GM19468 (cell line): ENCODE results near the gene RAB10.
"Not testable (repeated sequence)": the region's sequence is repeated elsewhere in the genome, so short reads cannot be mapped to it uniquely, and the experiment has no call there.

ENCODE experiments used
- ATAC-seq: cut with Tn5 transposase; IDR thresholded peaks from one replicate; pipeline ENCODE4 v1.9.1; 2021; ENCODE audit warnings: mild to moderate bottlenecking, moderate library complexity, moderate number of reproducible peaks; ENCODE audit not compliant: unreplicated experiment; ENCODE audit errors: extremely low read depth

RAB10 gene

DNA sequence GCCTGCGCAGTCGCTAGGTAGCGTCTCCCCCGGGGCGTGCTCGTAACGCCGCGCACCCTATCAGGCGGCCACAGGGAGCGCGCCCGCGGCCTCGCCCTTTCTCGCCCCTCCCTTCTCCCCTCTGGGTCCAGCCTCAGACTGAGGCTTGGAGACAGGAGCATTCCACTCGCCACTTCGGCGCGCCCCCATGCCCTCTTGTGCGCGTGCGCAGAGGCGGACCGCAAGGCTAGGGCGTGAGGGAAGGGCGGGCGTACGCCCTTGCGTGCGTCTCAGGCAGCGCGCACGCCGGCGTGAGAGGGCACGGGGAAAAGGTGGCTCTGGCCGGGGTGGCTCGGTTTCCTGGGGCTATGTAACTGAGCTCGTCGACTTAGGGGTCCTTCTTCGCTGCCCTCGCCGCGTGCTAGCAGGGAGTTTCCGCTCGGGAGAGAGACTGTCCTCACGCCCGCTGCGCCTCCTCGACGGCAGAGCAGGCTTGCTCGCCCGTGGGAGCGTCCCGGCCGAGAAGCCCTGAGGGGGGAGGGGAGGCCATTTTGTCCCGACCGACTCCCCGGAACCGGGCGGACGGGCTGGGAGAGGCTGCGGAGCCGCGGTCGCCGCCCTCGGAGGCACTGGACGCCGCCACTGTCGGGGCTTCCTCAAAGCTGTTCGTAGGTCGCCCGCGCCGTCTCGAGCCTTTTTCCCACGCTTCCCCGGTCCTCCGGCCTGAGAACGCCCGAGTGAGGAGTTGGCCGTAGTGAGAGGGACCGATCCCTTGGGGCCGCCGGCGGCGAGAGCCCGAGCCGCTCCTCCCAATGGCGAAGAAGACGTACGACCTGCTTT is at the start of gene RAB10:
Gene RAB10 (plus strand): TSS at position 267 of the 819 bp plus-strand sequence. CDS start 525 bp downstream, at position 792.
- peak; percentile 96 for ATAC-seq

DNA sequence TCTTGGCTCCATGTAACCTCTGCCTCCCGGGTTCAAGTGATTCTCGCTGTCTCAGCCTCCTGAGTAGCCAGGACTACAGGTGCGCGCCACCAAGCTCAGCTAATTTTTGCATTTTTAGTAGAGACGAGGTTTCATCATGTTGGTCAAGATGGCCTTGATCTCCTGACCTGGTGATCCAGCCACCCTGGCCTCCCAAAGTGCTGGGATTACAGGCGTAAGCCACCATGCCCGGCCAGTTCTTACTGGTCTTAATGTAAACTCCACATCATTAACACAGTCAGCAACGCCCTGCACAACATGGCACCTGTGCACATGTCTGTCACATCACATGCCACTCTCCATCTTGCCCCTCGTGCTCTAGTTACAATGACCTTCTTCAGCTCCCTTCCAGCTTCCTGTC is 45.8 kb upstream of the RAB10 start:
- ATAC-seq = no peak

DNA sequence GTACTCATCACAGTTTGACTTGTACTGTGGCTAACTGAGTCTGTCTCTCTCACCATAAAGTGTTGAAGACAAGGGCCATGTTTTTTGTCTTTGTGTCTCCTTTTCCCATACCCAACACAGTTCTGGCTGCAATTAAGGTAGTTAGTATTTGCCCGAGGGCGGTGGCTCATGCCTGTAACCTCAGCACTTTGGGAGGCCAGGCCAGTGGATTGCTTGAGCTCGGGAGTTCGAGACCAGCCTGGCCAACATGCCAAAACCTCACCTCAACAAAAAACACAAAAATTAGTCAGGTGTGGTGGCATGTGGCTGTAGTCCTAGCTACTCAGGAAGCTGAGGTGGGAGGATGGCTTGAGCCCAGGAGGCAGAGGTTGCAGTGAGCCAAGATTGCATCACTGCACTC is 44.7 kb upstream of the RAB10 start:
- no peak for ATAC-seq

DNA sequence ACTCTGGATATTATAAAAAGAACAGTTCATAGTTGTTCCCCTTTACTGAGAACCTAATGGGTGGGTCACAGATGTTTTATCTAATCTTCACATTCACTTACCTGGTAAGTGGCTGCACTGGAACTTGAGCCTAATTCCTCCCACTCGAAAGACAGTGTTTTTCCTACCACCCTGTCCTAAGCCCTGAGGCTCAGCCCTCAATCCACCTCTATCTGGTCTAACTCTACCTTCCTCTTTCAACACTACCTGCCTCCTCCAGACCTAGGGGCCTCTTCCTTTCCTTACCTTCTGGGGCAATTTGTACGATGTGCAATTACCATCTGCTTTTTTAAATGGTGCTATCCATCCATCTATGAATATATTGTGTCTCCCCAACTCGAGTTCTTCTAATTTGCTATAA is 41.9 kb upstream of the RAB10 start:
- ATAC-seq = no peak

DNA sequence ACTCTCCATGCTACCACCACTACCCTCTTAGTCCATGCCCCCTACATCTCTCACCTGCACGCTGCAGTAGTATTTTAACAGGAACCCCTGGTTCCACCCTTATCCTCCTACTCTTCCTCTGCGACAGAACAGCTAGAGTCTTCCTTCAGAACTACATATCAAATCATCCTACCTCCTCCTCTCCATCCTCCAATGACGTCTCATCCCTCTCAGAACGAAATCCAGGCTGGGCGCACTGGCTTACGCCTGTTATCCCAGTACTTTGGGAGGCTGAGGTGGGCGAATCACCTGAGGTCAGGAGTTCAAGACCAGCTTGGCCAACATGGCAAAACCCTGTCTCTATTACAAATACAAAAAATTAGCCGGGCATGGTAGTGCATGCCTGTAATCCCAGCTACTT is 41.3 kb upstream of the RAB10 start:
- ATAC-seq = no peak

DNA sequence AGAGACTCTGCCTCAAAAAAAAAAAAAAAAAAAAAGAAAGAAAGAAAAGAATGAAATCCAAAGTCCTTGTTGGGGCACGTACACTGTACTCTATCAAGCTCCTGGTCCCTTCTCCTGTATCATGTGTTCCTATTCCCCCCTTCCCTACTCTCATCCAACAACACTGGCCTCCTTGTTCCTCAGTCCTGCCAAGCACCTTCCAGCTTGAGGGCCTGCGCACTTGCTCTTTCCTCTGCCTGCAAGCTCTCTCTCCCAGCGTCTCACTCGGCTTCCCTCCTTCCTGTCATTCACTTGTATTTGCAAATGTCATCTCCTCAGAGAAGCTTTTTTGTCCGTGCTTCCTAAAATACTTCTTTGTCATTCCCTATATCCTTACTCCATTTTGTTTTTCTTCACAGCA is 40.8 kb upstream of the RAB10 start:
- ATAC-seq = no peak

DNA sequence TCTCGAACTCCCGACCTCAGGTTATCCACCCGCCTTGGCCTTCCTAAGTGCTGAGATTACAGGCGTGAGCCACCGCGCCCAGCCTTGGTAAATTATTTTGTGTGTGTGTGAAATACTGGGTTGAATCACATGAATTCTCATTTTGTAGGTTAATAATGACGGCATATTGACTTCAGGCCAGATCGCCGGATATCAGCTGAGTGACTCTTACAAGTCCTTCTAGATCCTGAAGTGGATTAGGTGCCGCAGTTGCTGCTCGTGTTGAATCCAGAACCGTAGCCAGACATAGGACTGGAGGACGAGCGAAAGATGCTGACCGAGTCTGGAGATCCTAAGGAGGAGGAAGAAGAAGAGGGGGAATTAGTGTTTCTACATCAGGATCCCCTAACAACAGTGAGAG is 39.4 kb upstream of the RAB10 start:
- ATAC-seq = no peak

DNA sequence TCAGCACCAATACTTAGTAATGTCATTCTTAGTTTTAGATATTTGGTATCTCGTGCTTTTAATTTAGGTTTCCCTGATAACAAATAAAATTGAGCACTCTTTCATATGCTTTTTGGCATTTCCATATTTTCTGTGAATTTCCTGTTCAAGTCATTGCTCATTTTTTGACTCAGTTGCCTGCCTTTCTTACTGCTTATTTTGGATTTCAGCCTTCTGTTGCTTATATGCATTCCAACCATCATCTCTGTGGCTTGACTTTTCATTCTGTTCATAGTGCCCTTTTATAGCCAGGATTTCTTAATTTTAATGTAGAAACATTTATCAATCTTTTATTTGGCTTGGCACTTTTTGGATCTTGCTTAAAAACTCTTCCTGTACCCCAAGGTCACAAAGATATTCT is 37.0 kb upstream of the RAB10 start:
- ATAC-seq = no peak

DNA sequence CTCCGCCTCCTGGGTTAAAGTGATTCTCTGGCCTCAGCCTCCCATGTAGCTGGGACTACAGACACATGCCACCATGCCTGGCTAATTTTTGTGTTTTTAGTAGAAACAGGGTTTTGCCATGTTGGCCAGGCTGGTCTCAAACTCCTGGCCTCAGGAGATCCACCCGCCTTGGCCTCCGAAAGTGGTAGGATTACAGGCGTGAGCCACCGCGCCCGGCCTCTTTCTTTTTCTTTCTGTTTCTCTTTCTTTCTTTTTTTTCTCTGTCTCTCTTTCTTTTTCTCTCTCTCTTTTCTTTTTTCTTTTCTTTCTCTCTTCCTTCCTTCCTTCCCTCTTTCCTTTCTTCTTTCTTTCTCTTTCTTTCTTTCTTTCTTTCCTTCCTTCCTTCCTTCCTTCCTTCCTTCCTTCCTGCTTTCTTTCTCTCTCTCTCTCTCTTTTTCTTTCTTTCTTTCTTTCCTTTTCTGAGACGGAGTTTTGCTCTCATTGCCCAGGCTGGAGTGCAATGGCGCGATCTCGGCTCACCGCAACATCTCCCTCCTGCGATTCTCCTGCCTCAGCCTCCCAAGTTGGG is 35.0 kb upstream of the RAB10 start:
- not testable (repeated sequence) for ATAC-seq

DNA sequence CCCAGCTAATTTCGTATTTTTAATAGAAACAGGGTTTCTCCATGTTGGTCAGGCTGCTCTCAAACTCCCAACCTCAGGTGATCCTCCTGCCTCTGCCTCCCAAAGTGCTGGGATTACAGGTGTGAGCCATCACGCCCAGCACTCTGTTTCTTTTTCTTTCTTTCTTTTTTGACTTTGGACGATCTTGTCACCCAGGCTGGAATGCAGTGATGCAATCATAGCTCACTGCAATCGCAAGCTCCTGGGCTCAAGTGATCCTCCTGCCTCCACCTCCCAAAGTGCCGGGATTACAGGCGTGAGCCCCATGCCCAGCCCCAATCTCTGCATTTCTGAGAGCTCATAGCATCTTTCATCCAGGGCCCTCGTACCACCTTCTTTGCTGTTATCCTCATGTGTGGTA is 34.5 kb upstream of the RAB10 start:
- ATAC-seq = not testable (repeated sequence)

DNA sequence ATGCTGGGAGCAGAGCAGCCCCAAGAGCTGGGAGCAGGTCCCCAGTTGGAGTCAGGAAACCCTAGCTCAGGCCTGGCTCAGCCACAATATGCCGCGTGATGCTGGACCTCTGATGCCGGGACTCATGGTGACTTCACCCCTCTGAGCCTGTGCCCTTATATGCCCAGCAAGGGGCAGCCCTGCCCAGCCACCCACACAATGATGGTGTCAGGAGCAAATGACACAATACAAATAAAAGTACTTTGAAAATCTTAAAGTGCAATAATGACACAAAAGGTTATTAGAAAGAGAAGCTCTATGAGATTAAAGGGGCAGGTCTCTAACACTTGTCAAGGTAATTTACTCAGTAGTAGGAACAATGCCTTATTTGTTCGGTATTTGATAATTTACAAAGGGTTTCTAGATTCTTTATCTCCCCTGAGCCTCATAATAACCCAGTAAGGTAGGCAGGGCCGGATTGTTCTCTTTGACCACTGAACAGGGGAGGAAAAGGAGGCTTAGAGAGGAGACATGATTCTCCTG is 33.3 kb upstream of the RAB10 start:
- no peak for ATAC-seq

DNA sequence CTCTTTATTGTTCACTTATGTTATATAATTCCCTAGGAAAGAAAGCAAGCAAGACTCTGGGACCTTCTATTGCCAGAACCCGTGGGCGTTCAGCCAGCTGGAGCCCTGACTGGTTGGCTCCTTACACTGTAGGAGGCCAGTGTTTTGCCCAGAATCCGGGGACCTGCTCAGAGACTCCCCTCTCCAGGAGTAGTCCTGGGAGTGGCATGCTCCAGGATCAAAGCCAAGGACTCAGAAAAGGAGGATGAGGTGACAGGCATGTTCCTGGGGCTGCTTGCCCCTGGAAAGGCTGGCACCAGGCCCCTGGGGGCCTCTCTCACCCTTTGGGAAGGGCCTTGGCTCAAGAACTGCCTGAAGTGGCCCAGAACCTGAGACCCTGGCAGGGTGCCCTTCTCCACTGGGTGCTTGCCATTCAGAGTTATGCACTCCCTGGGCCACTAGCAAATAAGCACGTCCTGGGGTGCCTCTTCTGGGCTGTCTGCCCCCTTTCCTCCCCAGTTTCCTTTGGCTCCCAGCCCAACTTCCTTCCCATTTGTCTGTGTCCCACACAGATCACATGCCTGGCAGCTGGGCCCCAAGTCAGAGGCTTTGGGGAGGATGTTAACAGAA is 32.0 kb upstream of the RAB10 start:
- no peak for ATAC-seq

DNA sequence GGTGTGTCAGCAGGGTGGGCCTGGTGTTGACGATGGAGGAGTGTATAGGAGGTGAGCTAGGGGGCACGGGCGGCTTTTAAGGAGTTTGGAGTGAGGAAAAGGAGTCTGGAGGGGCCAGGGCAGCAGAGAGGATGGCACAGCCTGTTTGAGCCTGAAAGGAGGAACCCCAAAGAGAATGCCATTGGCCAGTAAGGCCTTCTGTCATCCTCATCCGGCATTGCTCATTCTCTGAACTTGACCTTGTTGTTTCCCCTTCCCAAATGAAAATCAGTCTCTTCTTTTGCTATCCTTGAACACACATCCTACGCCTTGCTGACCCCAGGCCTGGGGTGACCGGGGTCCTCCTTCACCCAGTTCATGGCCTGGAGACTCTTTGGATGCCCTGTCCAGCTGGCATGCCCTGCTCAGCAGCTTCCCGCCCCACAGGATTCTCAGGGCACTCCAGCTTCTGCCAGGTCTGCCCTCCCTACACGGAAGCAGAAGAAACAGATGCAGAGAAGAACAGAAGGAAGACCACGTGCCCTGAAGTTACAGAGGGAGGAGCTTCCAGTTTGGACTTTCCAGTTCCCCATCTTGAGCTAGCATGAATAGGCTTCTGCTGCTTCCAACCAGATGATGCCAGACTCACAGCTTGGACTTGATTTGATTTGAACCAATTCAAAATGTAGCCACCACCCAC is 31.1 kb upstream of the RAB10 start:
- no peak for ATAC-seq

DNA sequence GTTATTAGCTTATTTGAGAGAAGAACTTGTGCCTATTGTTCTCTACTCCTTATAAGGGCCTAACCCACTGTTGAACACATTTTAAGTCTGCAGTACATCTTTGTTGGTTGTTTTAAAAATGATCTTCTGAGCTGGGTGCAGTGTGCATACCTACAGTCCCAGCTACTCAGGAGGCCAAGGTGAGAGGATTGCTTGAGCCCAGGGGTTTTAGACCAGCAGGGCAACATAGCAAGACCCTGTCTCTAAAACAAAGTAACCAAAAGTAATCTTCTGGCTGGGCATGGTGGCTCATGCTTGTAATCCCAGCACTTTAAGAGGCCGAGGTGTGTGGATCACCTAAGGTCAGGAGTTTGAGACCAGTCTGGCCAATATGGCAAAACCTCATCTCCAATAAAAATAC is 25.8 kb upstream of the RAB10 start:
- no peak for ATAC-seq

DNA sequence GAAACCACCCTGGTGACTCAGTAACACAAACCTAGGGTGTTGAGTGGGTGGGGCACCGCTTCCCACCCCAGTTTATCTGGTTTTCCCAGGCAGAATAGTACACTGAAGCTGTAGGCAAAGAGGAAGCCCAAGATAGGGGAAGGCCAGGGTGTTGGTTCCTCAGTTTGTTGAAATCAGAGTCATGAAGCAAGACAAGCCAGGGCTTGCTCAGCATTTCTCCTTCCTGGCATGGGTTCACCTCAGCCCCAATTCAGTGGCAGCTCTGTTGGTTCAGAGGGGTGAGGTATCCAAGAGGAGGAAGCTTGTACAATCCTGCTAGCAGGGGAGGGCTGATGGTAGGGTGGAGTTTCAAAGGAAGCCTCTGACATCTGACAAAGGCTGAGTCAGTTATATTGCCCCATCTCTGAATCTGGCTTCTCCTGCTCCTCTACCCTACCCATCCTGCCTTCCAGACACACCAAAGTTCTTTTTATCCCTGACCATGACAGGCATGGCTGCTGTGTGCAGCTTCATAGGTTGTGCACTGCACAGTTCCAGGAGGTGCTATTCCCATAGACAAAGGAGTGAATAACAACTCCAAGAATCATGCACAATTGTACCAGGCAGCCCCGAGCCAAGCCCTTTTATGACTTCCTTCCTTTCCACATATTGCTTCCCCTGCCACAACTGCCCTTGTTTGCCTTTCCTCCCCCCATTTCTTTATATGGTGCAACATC is 24.9 kb upstream of the RAB10 start:
- no peak for ATAC-seq

DNA sequence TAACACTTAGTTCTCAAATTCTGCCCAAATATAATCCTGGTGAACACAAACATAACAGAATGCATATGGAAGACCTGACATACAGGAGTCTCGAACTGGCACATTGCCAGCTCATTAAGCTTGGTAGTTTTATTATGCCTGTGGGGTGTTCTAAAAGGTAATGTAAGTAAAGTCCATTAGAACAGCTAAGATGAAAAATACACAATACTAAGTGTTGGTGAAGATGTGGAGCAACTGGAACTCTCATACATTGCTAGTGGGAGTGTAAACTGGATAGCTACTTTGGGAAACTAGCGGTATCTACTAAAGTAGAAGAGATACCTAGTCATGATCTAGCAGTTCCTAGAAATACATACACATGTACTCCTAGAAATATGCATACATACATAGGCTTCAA is 24.3 kb upstream of the RAB10 start:
- ATAC-seq = no peak

DNA sequence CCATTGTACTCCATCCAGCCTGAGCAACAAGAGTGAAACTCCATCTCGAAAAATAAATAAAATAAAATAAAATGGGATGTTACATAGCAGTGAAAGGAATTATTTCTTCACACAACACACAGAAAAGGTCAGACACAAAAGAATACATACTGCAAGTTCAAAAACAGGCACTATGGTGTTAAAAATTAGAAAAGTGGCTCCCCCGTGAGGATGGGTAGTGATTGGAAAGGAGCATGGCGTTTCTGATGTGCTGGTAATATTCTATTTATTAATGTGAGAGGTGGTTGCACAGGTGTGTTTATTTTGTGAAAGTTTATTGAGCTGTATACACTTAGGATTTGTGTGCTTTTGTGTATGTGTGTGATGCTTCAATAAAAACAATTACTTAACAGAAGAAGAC is 22.9 kb upstream of the RAB10 start:
- ATAC-seq = no peak

DNA sequence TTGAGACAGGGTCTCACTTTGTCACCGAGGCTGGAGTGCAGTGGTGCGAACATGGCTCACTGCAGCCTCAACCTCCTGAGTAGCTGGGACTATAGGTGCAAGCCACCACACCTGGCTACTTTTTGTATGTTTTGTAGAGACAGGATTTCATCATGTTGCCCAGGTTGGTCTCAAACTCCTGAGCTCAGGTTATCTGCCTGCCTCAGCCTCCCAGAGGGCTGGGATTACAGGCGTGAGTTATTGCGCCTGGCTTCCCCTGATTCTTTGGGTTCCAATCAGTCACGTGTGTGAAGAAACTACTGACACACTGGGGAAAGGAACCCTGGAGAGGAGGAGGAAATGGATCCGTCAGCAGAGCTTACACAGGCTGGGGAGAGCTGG is 22.3 kb upstream of the RAB10 start:
- no peak for ATAC-seq

DNA sequence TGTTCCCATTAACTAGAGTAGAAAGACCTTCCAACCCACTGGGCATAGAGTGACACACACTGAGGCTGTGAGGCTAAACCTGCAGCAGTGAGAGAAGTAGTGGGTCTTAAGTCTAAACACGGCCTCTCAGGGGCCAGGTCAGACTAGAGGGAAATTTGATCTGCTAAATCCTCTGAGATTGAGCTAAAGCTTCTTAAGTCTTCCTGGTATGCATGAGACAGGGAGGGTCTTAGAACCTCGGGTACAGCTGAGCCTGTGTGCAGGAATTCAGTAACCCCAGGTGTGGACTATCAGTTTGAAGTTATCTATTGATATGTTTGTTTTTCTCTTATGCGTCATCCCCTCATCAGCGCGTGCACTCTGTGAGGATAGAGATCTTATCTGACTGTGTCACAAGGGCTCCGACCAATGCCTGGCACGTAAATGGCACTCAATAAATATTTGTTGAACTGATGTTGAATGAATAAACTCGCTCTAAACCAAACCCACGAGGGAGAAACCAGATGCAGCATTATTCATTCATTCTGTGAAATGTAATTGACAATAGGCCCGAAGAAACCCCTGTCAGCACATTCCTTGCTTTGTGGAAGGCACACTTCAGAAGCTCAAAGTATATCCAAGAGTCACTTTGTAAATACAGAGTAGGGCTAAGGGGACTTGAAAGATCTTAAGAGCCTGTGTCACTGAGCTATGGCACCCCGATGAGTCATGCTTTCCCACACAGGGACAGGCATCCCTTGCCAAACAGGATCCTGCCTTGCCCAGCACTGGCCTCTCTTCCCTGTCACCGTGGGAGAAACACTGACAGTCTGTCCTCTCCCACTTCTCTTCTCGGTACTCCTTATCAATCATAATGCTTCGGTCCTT is 21.7 kb upstream of the RAB10 start:
- no peak for ATAC-seq
